ENCODE data around the gene DCST2.

DNA sequence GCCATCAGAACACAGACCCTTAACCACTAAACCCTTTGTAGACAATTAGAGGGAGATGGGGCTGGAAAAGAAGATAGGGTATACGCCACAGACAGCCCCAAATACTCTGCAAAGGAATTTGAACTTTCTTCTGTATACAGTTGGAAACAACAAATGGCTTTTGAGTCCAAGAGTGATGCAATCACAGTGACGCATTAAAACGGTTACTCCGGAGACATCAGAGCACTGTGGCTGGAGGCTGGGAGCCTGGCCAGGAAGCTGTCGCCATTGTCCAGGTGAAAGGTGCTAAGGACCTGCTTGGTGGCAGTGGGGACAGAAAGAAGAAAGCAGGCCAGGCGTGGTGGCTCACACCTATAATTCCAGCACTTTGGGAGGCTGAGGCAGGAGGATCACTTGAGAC, 46.3 kb downstream of the DCST2 start:
- TF ChIP-seq, protein P1, sequence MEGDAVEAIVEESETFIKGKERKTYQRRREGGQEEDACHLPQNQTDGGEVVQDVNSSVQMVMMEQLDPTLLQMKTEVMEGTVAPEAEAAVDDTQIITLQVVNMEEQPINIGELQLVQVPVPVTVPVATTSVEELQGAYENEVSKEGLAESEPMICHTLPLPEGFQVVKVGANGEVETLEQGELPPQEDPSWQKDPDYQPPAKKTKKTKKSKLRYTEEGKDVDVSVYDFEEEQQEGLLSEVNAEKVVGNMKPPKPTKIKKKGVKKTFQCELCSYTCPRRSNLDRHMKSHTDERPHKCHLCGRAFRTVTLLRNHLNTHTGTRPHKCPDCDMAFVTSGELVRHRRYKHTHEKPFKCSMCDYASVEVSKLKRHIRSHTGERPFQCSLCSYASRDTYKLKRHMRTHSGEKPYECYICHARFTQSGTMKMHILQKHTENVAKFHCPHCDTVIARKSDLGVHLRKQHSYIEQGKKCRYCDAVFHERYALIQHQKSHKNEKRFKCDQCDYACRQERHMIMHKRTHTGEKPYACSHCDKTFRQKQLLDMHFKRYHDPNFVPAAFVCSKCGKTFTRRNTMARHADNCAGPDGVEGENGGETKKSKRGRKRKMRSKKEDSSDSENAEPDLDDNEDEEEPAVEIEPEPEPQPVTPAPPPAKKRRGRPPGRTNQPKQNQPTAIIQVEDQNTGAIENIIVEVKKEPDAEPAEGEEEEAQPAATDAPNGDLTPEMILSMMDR (IDR thresholded peaks at IDR 0.05; ENCODE audit: borderline replicate concordance, extremely low read depth, low read length, poor library complexity, severe bottlenecking), result no peak
- TF ChIP-seq EZH2 (IDR thresholded peaks at IDR 0.05; ENCODE audit: borderline replicate concordance, low read depth, low read length, severe bottlenecking), result no peak
